ENCODE results near the gene PBRM1. TPM values are rescaled to one million over a fixed set of nuclear protein-coding genes. Genes with fewer than 3 reads are reported as not detected.

Gene PBRM1
- total and polyA plus RNA-seq, 2 of the 13 experiments (the other 11 are each of a cell fraction or from before 2014, with no cell fraction given) = 10.9 to 33.2 TPM

DNA sequence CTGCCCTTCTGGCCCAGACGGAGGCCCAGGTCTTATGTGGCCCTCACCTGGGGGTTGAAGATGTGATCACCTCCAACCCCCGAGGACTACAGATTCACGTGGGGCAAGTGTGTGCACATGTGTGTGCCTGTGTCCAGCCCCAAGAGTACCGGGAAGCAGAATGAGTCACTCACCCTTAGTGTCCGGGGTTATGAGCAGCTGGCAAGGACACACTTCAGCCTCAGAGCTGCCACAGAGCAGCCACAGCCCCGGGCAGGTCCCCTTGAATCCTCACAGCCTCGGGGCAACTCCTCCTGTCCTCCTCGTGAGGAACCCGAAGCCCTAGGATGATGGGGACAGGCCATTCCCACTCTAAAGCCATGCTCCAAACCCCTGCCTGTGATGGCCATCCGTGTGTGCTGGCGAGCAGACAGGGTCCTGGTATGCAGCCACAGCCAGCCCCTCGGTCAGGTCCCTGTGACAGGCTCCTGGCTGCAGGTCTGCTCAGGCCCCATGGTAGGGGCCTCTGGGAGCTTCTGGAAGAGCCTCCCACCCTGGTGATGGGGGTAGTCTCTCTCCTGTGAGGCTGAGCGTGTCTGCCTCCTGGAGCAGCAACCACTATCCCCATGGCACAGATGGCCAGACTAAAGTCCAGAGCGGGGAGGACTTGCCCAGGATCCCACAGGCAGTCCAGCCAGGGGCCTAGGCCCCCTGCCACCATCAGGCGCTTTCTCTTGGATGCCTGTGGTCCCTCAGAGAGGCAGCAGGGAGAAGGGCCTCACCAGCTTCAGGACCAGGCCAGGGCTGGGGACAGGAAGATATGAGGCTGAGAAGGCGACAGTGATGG, 189.7 kb downstream of the PBRM1 start:
- H3K79me2 ChIP-seq (ENCODE audit: insufficient read depth, low read length) = no peaks in the 10 kb centered on the region
- no peak overlapping the region for H2AFZ ChIP-seq (ENCODE audit: low read length)
- FAIRE-seq (no peak), DNase-seq (ENCODE audit: low spot score) (peak; percentile 30), ATAC-seq (peak; percentile 64)
- ChIA-PET POLR2A (interaction anchor here (0.9 to 1.5 kb wide), 2 partner anchors 36 to 210 kb away, joined by 3 to 5 read pairs; partner anchors contain the start of genes GLT8D1 and SPCS1), CTCF (ENCODE audit: low intra/inter-chr PET ratio, low total read pairs) (no interaction called here)
- in situ Hi-C loops (cut with HindIII; ENCODE audit: extremely low pct_ligation_motif_present, low pct_unique_long_range_greater_than_20kb) (no loop called here), intact Hi-C loops (cut with micrococcal nuclease; ENCODE audit: unreplicated experiment) (no loop called here)
- H3K27ac ChIP-seq (ENCODE audit: extremely low read length, insufficient read depth, low read length) = no peak overlapping the region
- H3K9me3 ChIP-seq (ENCODE audit: low read length) = no peaks in the 10 kb centered on the region
- H3K4me1 ChIP-seq (ENCODE audit: insufficient read depth, low read length) = peaks cover 23% of the 10 kb centered on the region
- WGBS (ENCODE audit: low lambda C conversion rate) = 25% methylated on average over 3 of the region's 16 CpGs
- no TSS peak for BruUV-seq (replicated peaks)
- H3K36me3 ChIP-seq (replicated peaks in 1 of 2; ENCODE audit: control insufficient read depth in 1 of 2, insufficient read depth in 2 of 2, low read length in 2 of 2) = peaks cover 3 to 11% of the 10 kb centered on the region in 2 experiments; a peak in 4 of 5 replicates
- H3K4me3 ChIP-seq (replicated peaks in 1 of 3; ENCODE audit: insufficient read depth in 1 of 3, low read depth in 2 of 3, low read length in 3 of 3) = peak overlapping the region in 1 of 3 experiments; percentile 56; a peak in 3 of 6 replicates
- peak overlapping the region; percentile 44; the same call in 1 of the 2 replicates for H3K9ac ChIP-seq (ENCODE audit: insufficient read depth, low read depth, low read length)
- no peaks in the 10 kb centered on the region for H4K20me1 ChIP-seq (ENCODE audit: insufficient read depth, low read length)
- H3K4me2 ChIP-seq (ENCODE audit: low read depth, low read length) = peak overlapping the region; percentile 77
- peaks cover 9 to 31% of the 10 kb centered on the region in 2 experiments; a peak in 4 of 5 replicates for H3K27me3 ChIP-seq (ENCODE audit: control insufficient read depth in 1 of 2, insufficient read depth in 2 of 2, low read length in 2 of 2)
- TF ChIP-seq, protein P1, sequence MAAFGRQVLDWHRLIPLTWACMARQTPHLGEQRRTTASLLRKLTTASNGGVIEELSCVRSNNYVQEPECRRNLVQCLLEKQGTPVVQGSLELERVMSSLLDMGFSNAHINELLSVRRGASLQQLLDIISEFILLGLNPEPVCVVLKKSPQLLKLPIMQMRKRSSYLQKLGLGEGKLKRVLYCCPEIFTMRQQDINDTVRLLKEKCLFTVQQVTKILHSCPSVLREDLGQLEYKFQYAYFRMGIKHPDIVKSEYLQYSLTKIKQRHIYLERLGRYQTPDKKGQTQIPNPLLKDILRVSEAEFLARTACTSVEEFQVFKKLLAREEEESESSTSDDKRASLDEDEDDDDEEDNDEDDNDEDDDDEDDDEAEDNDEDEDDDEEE (CRISPR knock-in tag; IDR thresholded peaks at IDR 0.05) = no peak
- TF ChIP-seq, protein P2, sequence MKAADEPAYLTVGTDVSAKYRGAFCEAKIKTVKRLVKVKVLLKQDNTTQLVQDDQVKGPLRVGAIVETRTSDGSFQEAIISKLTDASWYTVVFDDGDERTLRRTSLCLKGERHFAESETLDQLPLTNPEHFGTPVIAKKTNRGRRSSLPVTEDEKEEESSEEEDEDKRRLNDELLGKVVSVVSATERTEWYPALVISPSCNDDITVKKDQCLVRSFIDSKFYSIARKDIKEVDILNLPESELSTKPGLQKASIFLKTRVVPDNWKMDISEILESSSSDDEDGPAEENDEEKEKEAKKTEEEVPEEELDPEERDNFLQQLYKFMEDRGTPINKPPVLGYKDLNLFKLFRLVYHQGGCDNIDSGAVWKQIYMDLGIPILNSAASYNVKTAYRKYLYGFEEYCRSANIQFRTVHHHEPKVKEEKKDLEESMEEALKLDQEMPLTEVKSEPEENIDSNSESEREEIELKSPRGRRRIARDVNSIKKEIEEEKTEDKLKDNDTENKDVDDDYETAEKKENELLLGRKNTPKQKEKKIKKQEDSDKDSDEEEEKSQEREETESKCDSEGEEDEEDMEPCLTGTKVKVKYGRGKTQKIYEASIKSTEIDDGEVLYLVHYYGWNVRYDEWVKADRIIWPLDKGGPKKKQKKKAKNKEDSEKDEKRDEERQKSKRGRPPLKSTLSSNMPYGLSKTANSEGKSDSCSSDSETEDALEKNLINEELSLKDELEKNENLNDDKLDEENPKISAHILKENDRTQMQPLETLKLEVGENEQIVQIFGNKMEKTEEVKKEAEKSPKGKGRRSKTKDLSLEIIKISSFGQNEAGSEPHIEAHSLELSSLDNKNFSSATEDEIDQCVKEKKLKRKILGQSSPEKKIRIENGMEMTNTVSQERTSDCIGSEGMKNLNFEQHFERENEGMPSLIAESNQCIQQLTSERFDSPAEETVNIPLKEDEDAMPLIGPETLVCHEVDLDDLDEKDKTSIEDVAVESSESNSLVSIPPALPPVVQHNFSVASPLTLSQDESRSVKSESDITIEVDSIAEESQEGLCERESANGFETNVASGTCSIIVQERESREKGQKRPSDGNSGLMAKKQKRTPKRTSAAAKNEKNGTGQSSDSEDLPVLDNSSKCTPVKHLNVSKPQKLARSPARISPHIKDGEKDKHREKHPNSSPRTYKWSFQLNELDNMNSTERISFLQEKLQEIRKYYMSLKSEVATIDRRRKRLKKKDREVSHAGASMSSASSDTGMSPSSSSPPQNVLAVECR (CRISPR knock-in tag; IDR thresholded peaks at IDR 0.05; ENCODE audit: borderline replicate concordance) = 0 out of 2 replicates have a peak, but pooled peaks have one; percentile 13
- TF ChIP-seq MLLT10 (CRISPR knock-in tag; IDR thresholded peaks at IDR 0.05) = no peak
- 0 out of 2 replicates have a peak, but pooled peaks have one; percentile 38 for TF ChIP-seq ZNF556 (CRISPR knock-in tag; IDR thresholded peaks at IDR 0.05; ENCODE audit: borderline replicate concordance)
- TF ChIP-seq, protein P3, sequence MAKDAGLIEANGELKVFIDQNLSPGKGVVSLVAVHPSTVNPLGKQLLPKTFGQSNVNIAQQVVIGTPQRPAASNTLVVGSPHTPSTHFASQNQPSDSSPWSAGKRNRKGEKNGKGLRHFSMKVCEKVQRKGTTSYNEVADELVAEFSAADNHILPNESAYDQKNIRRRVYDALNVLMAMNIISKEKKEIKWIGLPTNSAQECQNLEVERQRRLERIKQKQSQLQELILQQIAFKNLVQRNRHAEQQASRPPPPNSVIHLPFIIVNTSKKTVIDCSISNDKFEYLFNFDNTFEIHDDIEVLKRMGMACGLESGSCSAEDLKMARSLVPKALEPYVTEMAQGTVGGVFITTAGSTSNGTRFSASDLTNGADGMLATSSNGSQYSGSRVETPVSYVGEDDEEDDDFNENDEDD (CRISPR knock-in tag; IDR thresholded peaks at IDR 0.05; ENCODE audit: borderline replicate concordance) = no peak
- TF ChIP-seq, protein P4, sequence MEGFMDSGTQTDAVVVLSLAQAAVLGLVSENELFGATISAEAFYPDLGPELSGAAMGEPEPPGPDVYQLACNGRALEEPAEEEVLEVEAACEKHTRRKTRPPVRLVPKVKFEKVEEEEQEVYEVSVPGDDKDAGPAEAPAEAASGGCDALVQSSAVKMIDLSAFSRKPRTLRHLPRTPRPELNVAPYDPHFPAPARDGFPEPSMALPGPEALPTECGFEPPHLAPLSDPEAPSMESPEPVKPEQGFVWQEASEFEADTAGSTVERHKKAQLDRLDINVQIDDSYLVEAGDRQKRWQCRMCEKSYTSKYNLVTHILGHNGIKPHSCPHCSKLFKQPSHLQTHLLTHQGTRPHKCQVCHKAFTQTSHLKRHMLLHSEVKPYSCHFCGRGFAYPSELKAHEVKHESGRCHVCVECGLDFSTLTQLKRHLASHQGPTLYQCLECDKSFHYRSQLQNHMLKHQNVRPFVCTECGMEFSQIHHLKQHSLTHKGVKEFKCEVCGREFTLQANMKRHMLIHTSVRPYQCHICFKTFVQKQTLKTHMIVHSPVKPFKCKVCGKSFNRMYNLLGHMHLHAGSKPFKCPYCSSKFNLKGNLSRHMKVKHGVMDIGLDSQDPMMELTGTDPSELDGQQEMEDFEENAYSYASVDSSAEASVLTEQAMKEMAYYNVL (CRISPR knock-in tag; IDR thresholded peaks at IDR 0.05; ENCODE audit: borderline replicate concordance) = no peak
- TF ChIP-seq, protein P5, sequence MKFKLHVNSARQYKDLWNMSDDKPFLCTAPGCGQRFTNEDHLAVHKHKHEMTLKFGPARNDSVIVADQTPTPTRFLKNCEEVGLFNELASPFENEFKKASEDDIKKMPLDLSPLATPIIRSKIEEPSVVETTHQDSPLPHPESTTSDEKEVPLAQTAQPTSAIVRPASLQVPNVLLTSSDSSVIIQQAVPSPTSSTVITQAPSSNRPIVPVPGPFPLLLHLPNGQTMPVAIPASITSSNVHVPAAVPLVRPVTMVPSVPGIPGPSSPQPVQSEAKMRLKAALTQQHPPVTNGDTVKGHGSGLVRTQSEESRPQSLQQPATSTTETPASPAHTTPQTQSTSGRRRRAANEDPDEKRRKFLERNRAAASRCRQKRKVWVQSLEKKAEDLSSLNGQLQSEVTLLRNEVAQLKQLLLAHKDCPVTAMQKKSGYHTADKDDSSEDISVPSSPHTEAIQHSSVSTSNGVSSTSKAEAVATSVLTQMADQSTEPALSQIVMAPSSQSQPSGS (CRISPR knock-in tag; IDR thresholded peaks at IDR 0.05) = no peak
- TF ChIP-seq, protein P6, sequence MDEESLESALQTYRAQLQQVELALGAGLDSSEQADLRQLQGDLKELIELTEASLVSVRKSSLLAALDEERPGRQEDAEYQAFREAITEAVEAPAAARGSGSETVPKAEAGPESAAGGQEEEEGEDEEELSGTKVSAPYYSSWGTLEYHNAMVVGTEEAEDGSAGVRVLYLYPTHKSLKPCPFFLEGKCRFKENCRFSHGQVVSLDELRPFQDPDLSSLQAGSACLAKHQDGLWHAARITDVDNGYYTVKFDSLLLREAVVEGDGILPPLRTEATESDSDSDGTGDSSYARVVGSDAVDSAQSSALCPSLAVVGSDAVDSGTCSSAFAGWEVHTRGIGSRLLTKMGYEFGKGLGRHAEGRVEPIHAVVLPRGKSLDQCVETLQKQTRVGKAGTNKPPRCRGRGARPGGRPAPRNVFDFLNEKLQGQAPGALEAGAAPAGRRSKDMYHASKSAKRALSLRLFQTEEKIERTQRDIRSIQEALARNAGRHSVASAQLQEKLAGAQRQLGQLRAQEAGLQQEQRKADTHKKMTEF (CRISPR knock-in tag; IDR thresholded peaks at IDR 0.05) = peak; percentile 40; the same call in 1 of the 2 replicates
- TF ChIP-seq JUND (CRISPR knock-in tag; IDR thresholded peaks at IDR 0.05) = 0 out of 2 replicates have a peak, but pooled peaks have one; percentile 47
- TF ChIP-seq ZNF564 (CRISPR knock-in tag; IDR thresholded peaks at IDR 0.05) = no peak
